ENCODE data around the gene CAMKMT.

Gene CAMKMT

DNA sequence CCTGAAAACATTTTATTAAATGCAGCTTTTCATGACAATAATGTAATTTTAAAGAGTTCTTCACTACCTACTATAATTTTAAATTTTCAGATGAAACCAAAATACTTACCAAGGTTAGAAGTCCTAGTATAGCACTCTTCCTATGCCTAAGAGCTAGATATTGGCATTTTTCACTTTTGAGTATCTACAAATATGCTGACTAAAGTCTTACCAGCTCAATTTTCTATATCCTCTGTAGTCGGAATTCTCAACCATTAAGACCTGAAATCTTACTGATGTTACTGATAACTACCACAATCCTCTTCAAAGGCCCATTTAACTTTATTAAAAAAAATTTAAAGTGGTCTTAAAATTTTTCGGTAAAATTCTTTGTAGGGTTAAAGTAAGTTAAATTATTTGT lies 32.4 kb upstream of the CAMKMT start:
- Histone ChIP-seq H2AFZ (ENCODE audit: low read length) (no peak overlapping the region), H4K20me1 (ENCODE audit: insufficient read depth, low read length) (no peaks in the 10 kb centered on the region), H3K9ac (ENCODE audit: low read length) (no peak overlapping the region), H3K4me3 (ENCODE audit: low read depth, low read length, poor library complexity, severe bottlenecking) (no peak overlapping the region), H3K27ac (ENCODE audit: low read depth, low read length, poor library complexity, severe bottlenecking) (no peak overlapping the region), H3F3A (ENCODE audit: insufficient read depth, low read length) (no peaks in the 10 kb centered on the region), H3K4me2 (ENCODE audit: low read length) (no peak overlapping the region), H3K9me3 (ENCODE audit: low read length) (no peaks in the 10 kb centered on the region), H3K36me3 (ENCODE audit: insufficient read depth, low read length) (peaks cover 59% of the 10 kb centered on the region), H3K4me1 (ENCODE audit: insufficient read depth, low read length, severe bottlenecking) (no peaks in the 10 kb centered on the region), H3K9me2 (ENCODE audit: low read depth, low read length) (no peaks in the 10 kb centered on the region), H3K79me2 (ENCODE audit: insufficient read depth, low read length) (no peaks in the 10 kb centered on the region), H3K27me3 (ENCODE audit: insufficient read depth, low read length) (no peaks in the 10 kb centered on the region)
- TF ChIP-seq, protein P1, sequence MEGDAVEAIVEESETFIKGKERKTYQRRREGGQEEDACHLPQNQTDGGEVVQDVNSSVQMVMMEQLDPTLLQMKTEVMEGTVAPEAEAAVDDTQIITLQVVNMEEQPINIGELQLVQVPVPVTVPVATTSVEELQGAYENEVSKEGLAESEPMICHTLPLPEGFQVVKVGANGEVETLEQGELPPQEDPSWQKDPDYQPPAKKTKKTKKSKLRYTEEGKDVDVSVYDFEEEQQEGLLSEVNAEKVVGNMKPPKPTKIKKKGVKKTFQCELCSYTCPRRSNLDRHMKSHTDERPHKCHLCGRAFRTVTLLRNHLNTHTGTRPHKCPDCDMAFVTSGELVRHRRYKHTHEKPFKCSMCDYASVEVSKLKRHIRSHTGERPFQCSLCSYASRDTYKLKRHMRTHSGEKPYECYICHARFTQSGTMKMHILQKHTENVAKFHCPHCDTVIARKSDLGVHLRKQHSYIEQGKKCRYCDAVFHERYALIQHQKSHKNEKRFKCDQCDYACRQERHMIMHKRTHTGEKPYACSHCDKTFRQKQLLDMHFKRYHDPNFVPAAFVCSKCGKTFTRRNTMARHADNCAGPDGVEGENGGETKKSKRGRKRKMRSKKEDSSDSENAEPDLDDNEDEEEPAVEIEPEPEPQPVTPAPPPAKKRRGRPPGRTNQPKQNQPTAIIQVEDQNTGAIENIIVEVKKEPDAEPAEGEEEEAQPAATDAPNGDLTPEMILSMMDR (IDR thresholded peaks at IDR 0.05; ENCODE audit: low read length) = no peak
- no peak for TF ChIP-seq EZH2 (IDR thresholded peaks at IDR 0.05; ENCODE audit: borderline replicate concordance, low read length)

DNA sequence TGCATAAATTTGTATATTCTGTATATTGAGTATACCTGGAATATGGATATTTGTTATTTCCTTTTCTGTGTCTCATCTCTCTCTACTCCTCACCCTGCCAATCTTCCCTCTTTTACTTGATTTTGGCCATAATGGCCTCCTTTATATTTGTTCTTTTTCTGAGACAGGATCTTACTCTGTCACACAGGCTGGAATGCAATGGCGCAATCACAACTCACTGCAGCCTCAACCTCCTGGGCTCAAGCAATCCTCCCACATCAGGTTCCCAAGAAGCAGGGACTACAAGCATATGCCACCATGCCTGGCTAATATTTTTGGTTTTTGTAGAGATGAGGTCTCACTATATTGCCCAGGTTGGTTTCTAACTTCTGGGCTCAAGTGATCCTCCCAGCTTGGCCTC lies 30.9 kb upstream of the CAMKMT start:
- H4K20me1 ChIP-seq (ENCODE audit: insufficient read depth, low read length) = no peaks in the 10 kb centered on the region
- H3K4me1 ChIP-seq (ENCODE audit: insufficient read depth, low read length, severe bottlenecking) = no peaks in the 10 kb centered on the region
- no peak overlapping the region for H2AFZ ChIP-seq (ENCODE audit: low read length)
- H3K9me2 ChIP-seq (ENCODE audit: low read depth, low read length) = no peaks in the 10 kb centered on the region
- H3K9ac ChIP-seq (ENCODE audit: low read length) = no peak overlapping the region
- no peak overlapping the region for H3K27ac ChIP-seq (ENCODE audit: low read depth, low read length, poor library complexity, severe bottlenecking)
- H3K4me3 ChIP-seq (ENCODE audit: low read depth, low read length, poor library complexity, severe bottlenecking) = no peak overlapping the region
- TF ChIP-seq, protein P1 (IDR thresholded peaks at IDR 0.05; ENCODE audit: low read length) = no peak
- no peak for TF ChIP-seq EZH2 (IDR thresholded peaks at IDR 0.05; ENCODE audit: borderline replicate concordance, low read length)
- H3K36me3 ChIP-seq (ENCODE audit: insufficient read depth, low read length) = peaks cover 45% of the 10 kb centered on the region
- H3K9me3 ChIP-seq (ENCODE audit: low read length) = no peaks in the 10 kb centered on the region
- H3K79me2 ChIP-seq (ENCODE audit: insufficient read depth, low read length) = no peaks in the 10 kb centered on the region
- H3K4me2 ChIP-seq (ENCODE audit: low read length) = no peak overlapping the region
- H3F3A ChIP-seq (ENCODE audit: insufficient read depth, low read length) = no peaks in the 10 kb centered on the region
- H3K27me3 ChIP-seq (ENCODE audit: insufficient read depth, low read length) = no peaks in the 10 kb centered on the region

DNA sequence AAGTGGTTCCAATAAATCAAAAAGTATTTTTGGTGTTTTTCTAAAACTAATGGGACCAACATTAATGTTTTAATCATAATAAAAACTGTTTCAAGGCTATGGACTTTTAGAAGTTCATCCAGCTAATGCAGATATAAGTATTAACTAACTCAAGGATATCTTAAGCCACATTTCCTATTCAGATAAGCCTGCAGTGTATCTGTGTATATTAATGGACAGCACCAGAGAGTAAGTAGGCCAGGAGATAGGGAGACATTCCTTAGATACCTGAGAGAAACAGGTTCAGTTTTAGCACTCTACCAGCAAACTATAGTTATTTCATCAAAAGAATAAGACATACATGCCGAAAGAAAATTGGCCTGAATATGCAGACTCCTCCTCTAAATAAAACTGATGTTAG lies 27.8 kb upstream of the CAMKMT start:
- no peaks in the 10 kb centered on the region for H3K9me2 ChIP-seq (ENCODE audit: low read depth, low read length)
- no peak for TF ChIP-seq EZH2 (IDR thresholded peaks at IDR 0.05; ENCODE audit: borderline replicate concordance, low read length)
- TF ChIP-seq, protein P1 (IDR thresholded peaks at IDR 0.05; ENCODE audit: low read length) = no peak

More for the DNA sequence above, 27.8 kb upstream of the CAMKMT start:
- Histone ChIP-seq H3F3A (ENCODE audit: insufficient read depth, low read length) (no peaks in the 10 kb centered on the region), H3K4me2 (ENCODE audit: low read length) (no peak overlapping the region), H2AFZ (ENCODE audit: low read length) (no peak overlapping the region), H3K27me3 (ENCODE audit: insufficient read depth, low read length) (no peaks in the 10 kb centered on the region), H3K4me3 (ENCODE audit: low read depth, low read length, poor library complexity, severe bottlenecking) (no peak overlapping the region), H3K79me2 (ENCODE audit: insufficient read depth, low read length) (no peaks in the 10 kb centered on the region), H3K4me1 (ENCODE audit: insufficient read depth, low read length, severe bottlenecking) (no peaks in the 10 kb centered on the region), H3K9ac (ENCODE audit: low read length) (no peak overlapping the region), H3K27ac (ENCODE audit: low read depth, low read length, poor library complexity, severe bottlenecking) (no peak overlapping the region), H3K9me3 (ENCODE audit: low read length) (no peaks in the 10 kb centered on the region), H4K20me1 (ENCODE audit: insufficient read depth, low read length) (no peaks in the 10 kb centered on the region), H3K36me3 (ENCODE audit: insufficient read depth, low read length) (peaks cover 56% of the 10 kb centered on the region)
